ENCODE data around the gene IQCB1.
"Not testable (repeated sequence)": the region's sequence is repeated elsewhere in the genome, so short reads cannot be mapped to it uniquely, and the experiment has no call there.

Gene IQCB1, protein sequence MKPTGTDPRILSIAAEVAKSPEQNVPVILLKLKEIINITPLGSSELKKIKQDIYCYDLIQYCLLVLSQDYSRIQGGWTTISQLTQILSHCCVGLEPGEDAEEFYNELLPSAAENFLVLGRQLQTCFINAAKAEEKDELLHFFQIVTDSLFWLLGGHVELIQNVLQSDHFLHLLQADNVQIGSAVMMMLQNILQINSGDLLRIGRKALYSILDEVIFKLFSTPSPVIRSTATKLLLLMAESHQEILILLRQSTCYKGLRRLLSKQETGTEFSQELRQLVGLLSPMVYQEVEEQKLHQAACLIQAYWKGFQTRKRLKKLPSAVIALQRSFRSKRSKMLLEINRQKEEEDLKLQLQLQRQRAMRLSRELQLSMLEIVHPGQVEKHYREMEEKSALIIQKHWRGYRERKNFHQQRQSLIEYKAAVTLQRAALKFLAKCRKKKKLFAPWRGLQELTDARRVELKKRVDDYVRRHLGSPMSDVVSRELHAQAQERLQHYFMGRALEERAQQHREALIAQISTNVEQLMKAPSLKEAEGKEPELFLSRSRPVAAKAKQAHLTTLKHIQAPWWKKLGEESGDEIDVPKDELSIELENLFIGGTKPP
- 45.7 to 64.3 reads per million in 2 experiments for total RNA-seq

DNA sequence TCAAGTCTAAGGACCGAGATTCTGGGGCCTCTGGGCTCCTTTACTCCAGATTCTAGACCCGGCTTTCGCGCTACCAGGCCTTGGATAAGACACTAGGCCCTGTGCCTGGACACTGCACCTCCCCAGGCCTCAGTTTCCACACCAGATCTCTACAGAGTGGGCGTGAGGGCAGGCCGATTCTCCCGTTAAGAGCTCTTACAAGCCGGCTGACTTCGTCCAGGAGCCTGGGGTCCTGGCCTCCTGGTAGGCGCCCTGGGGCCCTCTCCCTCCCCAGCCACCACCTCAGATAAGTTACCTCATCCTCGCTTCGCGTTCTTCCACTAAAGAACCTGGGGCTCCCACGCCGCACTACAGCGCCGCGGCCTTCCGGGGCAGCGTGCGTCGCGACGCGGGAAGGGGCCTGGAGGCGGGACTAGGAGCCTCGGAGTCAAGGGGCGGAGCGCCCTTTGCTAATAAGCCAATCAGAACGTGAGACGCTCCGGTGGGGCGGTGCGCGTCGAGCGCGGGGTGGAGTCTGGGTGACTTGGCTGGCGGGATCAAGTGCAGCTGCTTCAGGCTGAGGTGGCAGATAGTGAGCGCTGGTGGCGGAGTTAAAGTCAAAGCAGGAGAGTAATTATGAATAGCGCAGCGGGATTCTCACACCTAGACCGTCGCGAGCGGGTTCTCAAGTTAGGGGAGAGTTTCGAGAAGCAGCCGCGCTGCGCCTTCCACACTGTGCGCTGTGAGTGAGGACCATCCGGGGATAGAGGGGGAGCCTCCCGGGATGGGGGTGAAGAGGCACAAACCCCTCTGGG, at the start of gene IQCB1, which contains the start of gene EAF2:
IQCB1 (minus strand) TSS at position 390 of the 794 bp plus-strand sequence. CDS start 6,100 bp downstream, outside the sequence.
EAF2 (plus strand) TSS at position 539 of the 794 bp plus-strand sequence; CDS start at position 616, 77 bp downstream.
- peak; percentile 93 for DNase-seq (ENCODE audit: low read depth)

DNA sequence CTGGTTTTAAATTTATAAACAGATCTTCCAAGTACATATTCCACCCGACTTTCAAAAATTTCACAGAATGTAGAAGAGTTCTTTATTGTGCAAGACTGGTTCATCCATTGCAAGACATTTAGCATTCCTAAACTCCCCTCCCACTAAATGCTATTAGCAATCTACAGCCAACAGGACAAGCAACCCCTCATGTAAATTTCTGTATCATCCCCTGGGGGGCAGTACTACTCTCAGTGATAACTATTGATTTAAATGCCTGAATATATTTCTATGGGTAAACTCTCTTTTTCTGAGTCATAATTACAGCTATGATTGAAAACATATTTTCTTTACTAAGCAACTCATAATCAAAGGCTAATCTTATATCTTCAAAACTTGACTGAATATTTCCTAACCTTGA, 48.6 kb upstream of the IQCB1 start:
- DNase-seq (ENCODE audit: low read depth) = no peak

DNA sequence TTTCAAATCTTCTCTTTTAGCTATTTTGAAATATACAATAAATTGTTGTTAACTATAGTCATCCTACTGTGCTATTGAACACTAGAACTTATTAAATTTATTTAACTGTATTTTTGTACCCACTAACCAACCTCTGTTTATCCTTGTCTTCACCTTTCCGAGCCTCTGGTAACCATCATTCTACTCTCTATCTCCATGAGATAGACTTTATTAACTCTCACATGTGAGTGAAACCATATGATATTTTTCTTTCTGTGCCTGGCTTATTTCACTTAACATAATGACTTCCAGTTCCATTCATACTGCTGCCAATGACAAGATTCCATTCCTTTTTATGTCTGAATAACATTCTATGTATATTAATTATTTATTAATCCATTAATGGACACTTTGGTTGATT, 43.6 kb upstream of the IQCB1 start:
- DNase-seq (ENCODE audit: low read depth) = no peak

DNA sequence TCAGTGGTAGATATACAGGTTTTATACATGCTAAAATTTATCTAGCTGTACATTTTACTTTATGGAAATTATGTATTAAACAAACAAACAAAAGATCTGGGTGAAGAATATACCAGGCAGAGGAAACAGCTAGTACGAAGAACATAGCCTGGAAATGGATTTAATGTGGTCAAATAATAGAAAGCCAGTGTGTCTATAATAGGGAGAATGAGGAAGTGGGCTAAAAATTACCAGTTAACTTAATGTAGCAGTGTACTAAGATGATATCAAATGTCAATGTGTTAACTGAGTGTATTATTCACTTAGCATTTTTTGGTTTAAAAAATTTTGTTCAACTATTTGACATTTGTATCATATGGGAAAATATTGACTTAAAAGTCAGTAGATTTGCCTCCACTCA, 36.6 kb upstream of the IQCB1 start:
- no peak for DNase-seq (ENCODE audit: low read depth)

DNA sequence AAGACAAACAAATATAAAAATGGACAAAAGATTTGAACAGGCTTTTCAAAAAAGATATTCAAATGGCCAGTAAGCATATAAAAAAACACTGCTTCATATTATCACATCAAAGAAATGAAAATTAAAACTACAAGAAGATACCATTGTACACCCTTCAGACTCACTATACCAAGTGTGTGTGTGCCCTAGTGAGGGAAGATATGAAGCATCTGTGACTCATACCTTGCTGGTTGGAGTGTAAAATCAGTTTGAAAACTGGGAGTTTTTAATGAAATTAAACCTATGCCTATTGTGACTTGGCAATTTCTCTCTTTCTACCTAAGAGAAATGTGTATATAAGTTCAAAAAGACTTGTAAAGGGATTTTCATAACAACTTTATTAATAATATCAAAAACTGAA, 35.9 kb upstream of the IQCB1 start:
- DNase-seq (ENCODE audit: low read depth) = no peak

DNA sequence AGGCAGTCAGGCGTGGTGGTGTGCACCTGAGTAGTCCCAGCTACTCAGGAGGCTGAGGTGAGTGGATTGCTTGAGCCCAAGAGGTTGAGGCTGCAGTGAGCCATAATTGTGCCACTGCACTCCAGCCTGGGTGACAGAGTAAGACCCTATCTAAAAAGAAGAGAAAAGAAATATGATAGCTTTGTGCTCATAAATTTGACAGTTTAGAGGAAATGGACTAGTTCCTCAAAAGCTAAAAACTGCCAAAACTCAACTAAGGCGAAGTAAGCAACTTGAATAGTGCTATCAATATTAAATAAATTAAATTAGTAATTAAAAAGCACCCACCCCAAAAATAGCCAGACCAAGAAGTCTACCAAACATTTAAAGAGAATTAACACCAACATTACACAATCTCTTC, 34.9 kb upstream of the IQCB1 start:
- DNase-seq (ENCODE audit: low read depth) = no peak

DNA sequence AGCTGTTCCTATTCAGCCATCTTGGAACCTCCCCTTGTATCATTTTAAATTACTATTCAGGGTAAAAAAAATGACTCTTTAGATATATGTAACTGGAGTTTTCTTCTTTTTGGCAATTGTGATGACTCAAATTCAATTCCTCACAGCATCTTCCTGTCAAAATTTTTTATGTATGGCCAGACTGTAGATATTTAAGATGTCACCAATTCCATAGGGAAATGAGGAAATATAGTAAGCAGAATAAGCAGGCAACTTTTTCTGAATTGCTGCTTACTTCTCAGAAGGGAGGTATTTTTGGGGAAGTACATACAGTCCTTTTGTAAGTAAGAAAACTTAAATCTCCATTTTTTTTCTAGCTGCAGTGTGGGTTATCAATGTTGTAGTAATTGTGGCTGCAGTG, 28.9 kb upstream of the IQCB1 start:
- no peak for DNase-seq (ENCODE audit: low read depth)

DNA sequence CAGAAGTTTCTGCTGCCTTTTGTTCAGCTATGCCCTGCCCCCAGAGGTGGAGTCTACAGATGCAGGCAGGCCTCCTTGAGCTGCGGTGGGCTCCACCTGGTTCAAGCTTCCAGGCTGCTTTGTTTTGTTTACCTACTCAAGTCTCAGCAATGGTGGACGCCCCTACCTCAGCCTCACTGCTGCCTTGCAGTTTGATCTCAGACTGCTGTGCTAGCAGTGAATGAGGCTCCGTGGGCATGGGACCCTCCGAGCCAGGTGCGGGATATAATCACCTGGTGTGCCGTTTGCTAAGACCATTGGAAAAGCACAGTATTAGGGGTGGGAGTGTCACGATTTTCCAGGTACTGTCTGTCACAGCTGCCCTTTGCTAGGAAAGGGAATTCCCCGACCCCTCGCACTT, 28.4 kb upstream of the IQCB1 start:
- DNase-seq (ENCODE audit: low read depth) = not testable (repeated sequence)

DNA sequence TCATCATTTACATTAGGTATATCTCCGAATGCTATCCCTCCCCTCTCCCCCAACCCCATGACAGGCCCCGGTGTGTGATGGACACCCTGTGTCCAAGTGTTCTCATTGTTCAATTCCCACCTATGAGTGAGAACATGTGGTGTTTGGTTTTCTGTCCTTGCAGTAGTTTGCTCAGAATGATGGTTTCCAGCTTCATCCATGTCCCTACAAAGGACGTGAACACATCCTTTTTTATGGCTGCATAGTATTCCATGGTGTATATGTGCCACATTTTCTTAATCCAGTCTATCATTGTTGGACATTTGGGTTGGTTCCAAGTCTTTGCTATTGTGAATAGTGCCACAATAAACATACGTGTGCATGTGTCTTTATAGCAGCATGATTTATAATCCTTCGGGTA, 22.9 kb upstream of the IQCB1 start:
- not testable (repeated sequence) for DNase-seq (ENCODE audit: low read depth)

DNA sequence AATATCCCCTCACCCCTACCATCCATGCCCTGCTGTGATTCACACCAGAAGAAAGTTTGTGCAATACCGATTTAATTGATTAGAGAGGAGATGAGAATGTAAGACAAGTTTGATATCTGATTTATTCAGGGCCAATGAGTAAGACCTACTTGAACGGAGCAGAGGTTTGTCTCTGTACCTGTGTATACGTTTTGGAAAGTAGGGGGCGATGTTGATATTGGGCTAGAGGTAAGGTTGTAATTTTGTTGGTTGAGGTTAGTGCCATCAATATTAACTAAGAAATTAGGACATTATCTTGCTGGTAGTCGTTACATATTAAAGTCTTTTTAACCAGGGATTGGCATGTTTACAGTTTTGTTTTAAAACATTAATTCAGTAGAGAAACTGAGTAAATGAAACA, 20.7 kb upstream of the IQCB1 start:
- DNase-seq (ENCODE audit: low read depth) = no peak

DNA sequence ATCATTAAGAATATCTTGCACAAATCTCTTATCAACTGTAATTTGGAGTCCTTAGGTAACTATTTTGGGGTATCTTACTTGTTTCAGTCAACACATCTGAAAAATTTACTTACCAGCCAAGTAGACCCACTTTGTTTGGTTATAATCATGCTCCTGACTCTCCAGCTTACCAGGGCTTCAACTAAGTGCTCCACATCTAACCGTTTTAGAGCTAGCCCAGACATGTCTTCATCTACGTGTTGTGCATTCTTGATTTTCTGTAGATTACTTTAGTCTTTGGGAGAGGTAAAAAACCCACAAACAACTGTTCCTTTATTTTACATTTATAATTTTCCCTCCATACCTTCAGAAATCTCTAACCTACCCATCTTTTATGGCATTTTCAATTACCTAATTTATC, 17.4 kb upstream of the IQCB1 start:
- no peak for DNase-seq (ENCODE audit: low read depth)

DNA sequence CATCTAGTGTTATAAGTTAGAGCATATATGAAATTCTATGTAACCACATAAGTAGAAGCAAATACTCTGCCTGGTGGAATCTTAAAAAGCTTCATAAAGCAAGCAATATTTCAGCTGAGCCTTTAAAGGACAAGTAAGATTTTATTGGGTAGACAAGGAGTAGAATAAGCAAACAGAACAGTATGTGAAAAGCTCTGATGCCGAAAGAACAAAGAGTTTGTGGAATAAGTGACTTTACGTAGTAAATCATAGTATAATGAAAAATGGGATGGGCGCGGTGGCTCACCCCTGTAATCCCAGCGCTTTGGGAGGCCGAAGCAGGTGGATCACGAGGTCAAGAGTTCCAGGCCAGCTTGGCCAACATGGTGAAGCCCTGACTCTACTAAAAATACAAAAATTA, 10.0 kb upstream of the IQCB1 start:
- DNase-seq (ENCODE audit: low read depth) = no peak

DNA sequence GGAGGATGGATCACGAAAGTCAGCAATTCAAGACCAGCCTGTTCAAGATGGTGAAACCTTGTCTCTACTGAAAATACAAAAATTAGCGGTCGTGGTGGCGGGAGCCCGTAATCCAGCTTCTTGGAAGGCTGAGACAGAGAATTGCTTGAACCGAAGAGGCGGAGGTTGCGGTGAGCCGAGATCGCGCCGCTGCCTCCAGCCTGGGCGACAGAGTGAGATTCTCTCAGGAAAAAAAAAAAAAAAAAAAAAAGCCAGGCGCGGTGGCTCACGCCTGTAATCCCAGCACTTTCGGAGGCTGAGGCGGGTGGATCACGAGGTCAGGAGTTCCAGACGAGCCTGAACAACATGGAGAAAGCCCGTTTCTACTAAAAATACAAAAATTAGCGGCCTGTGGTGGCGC, 5.1 kb upstream of the IQCB1 start:
- no peak for DNase-seq (ENCODE audit: low read depth)

DNA sequence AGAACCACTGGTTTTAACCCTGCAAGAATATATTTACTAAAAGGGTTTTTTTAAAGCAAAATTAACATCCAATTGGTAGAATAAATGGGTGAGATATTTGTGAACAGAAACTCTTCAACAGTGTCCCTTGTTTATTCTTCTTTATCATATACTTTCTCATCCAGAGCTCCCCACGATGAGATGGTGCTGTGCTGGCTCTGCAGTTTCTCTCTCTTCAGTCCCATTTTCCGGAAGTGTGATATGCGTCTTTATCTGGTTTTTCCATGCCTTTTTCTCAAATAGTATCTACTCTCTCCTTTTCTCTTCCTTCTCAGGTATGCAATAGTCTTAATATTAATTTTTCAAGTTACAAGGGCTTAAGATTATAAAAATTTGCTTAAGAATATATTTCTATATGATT, 1.6 kb upstream of the IQCB1 start:
- no peak for DNase-seq (ENCODE audit: low read depth)

DNA sequence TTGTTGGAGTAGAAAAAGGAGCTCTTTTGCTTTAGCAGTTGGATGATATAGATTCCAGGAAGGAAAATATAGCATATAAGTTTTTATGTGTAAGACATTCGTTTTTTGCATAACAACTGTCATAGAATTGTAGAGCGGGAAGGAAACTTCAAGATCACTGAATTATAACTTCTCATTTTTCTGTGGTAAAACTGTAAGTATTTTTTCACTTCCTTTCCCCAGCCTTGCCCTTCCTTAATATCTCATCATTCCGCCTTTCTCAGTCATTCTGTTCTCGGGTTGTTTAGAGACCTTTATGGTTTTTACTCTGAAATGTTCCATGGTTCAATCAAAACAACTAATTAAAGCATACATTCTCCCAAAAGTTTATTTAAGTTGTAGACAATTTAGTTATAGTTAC, 1.2 kb upstream of the IQCB1 start:
- DNase-seq (ENCODE audit: low read depth) = no peak

DNA sequence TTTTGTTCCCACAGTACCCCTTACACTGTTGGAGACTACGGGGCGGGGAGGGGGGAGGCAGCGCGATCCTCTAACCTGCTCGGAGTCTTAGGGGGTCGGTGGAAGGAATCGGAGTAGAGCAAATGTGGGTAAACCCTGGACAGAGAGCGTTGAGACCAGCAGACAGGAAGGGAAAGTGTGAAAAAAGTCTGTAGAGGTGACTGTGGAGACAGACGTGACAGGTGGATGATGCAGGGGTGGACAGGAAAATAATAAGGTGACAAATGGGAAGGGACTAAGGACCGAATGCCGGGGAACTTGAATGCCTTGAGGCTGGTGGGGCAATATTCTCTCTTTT, 573 bp upstream of the IQCB1 start:
- DNase-seq (ENCODE audit: low read depth) = no peak

DNA sequence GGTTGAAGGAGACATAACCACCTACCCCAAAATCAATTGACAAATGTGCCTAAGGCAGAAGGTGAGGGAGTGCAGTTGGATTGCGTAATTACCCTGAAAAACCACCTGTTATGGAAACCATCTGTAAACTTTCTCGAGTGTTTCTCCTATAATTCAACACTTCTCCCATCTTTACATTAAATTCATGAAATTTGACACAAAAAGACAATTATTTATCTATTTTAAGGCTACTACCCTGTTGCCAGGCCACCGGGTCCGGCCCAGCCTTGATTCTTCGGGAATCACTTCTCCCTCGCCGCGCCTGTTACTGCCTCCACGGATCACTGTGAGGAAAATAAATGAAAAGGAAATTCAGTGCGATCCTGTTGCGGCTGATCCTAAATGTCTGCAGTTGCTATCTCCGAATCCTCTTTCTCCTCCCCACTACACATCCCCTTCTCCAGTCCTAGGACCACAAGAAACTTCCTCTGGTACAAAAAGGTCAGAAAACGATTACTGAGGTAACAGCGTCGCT, 646 bp downstream of the IQCB1 start:
- DNase-seq (ENCODE audit: low read depth) = no peak

DNA sequence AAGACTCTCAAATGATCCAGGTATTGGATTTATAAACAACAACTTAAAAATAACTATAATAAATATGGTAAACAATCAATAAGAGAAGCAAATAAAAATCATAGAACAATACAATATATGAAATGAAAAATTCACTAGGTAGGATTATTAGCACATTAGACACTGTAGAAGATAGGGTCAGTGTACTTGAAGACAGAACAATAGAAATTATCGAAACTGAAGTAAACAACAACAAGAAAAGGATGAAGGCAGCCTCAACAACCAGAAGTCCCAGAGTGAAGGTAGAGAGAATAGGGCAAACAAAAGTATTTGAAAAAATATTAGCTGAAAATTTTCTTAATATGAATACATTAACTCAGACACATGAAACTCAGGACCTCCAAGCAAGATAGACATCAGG, 11.9 kb downstream of the IQCB1 start:
- DNase-seq (ENCODE audit: low read depth) = no peak

DNA sequence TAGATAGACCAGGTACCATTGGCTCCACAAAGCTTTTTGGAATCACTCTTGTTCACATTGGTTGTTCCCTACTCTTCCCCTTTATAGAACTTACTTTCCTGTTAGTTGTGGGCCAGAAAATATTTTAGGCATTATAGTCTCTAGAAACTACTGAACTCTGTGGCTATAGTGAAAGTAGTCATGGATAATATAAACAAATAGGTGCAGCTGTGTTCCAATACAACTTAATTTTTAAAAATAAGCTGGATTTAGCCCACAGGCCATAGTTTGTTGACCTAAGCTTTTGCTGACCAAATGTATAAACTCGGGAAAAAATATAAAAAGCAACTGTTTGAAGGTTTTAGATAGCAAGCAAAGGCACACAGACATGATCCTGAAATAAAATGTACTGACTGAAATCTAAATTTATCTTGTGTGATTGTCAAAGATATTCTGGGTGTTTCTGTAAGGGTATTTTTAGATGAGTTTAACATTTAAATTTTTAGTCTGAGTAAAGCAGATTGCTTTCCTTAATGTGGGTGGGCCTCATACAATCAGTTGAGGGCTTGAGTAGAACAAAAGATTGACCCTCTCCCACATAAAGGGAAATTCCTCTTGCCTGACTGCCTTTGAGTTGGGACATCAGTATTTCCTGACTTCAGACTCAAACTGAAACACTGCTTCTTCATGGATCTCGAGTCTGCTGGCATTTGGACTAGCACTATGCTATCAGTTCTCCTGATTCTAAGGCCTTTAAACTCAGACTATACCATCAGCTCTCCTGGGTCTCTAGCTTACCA, 13.2 kb downstream of the IQCB1 start:
- no peak for DNase-seq (ENCODE audit: low read depth)

DNA sequence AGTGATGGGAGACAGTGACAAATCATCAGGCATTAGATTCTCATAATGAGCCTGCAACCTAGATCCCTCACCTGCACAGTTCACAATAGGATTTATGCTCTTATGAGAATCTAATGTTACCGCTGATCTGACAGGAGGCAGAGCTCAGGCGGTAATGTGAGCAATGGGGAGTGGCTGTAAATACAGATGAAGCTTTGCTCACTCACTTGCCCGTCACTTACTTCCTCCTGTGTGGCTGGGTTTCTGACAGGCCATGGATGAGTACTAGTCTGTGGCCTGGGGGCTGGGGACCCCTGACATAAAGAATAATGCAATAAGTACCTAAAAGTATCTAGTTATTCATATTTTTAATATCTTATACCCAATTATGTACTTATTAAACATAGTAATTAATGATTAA, 15.6 kb downstream of the IQCB1 start:
- DNase-seq (ENCODE audit: low read depth) = no peak

DNA sequence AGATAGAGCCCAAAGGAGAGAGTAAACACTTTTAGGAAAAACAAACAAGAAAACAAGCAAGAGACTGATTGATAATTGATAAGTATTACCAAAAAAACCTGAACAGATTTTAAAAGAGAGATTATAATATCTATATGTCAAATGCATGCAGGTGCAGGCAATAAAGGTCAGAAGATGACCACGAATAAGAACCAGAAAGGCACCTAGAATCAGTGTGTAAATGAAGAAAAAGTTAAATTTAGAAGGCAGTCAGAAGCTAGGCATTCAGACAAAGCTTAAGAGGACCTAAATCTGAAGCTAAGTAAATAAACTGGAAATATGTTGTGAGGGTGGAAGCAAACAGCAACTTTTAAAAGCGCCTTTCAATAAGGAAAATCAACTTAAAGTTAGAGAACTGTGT, 16.3 kb downstream of the IQCB1 start:
- DNase-seq (ENCODE audit: low read depth) = no peak

DNA sequence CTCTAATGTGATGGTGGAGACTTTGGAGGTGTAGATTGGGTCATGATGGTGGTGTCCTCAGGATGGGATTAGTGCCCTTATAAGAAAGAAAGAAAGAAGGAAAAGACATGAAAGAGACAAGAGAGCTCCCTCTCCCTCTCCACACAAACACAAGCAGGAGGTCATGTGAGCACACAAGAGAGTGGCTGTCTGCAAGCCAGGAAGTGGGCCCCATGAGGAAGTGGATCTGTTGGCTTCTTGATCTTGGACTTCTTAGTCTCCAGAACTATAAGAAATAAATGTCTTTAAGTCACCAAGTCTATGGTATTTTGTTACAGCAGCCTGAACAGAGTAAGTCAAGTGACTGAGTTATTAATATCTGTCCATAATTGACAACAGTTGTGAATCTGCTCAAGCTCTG, 17.1 kb downstream of the IQCB1 start:
- DNase-seq (ENCODE audit: low read depth) = no peak

All from T follicular helper cell (primary cell).